Fibroblast of villous mesenchyme (primary cell): Measurements from ENCODE around the gene GPS1. TPM values are rescaled to one million over a fixed set of nuclear protein-coding genes. Genes with fewer than 3 reads are reported as not detected.

Experiments
- DNase-seq: peaks from one replicate; pipeline ENCODE4 v3.0.0-alpha.2; 2010; ENCODE audit warnings: low read depth
- H3K4me3 ChIP-seq: 2 replicates; pipeline ENCODE4 v1.5.1; 2011; ENCODE audit warnings: low read depth, mild to moderate bottlenecking, low read length
- total RNA-seq: library from RNA; depleted of rRNA; stranded (reverse); fragments of >200 nt; gene quantifications from 2 replicates; pipeline ENCODE4 v1.2.3, GENCODE V29; 2012
- TF ChIP-seq, protein P1 (sequence below): IDR thresholded peaks from 2 replicates; pipeline ENCODE4 v1.5.1; 2012; ENCODE audit warnings: low read depth, mild to moderate bottlenecking, low read length; ENCODE audit not compliant: insufficient read depth

Gene GPS1
- total RNA-seq, 1 donor = 104 TPM

GRCh38 chr17:82019690-82020571 lies 31.8 kb upstream of the GPS1 start:
- TF ChIP-seq, protein P1, sequence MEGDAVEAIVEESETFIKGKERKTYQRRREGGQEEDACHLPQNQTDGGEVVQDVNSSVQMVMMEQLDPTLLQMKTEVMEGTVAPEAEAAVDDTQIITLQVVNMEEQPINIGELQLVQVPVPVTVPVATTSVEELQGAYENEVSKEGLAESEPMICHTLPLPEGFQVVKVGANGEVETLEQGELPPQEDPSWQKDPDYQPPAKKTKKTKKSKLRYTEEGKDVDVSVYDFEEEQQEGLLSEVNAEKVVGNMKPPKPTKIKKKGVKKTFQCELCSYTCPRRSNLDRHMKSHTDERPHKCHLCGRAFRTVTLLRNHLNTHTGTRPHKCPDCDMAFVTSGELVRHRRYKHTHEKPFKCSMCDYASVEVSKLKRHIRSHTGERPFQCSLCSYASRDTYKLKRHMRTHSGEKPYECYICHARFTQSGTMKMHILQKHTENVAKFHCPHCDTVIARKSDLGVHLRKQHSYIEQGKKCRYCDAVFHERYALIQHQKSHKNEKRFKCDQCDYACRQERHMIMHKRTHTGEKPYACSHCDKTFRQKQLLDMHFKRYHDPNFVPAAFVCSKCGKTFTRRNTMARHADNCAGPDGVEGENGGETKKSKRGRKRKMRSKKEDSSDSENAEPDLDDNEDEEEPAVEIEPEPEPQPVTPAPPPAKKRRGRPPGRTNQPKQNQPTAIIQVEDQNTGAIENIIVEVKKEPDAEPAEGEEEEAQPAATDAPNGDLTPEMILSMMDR = peak; percentile 73
- no peak overlapping the region for H3K4me3 ChIP-seq
- peak; percentile 41 for DNase-seq

GRCh38 chr17:82020572-82021106 lies 31.1 kb upstream of the GPS1 start:
- TF ChIP-seq, protein P1 = no peak
- DNase-seq = no peak
- H3K4me3 ChIP-seq = no peak overlapping the region

- TF ChIP-seq, protein P1 = peak; percentile 81
- DNase-seq = peak; percentile 78
- H3K4me3 ChIP-seq = peak overlapping the region; percentile 83
Measured at GRCh38 chr17:82021107-82021899, 30.4 kb upstream of the GPS1 start.

GRCh38 chr17:82021900-82022309 lies 29.8 kb upstream of the GPS1 start:
- no peak for DNase-seq
- peak overlapping the region; percentile 83 for H3K4me3 ChIP-seq
- TF ChIP-seq, protein P1 = no peak

DNA sequence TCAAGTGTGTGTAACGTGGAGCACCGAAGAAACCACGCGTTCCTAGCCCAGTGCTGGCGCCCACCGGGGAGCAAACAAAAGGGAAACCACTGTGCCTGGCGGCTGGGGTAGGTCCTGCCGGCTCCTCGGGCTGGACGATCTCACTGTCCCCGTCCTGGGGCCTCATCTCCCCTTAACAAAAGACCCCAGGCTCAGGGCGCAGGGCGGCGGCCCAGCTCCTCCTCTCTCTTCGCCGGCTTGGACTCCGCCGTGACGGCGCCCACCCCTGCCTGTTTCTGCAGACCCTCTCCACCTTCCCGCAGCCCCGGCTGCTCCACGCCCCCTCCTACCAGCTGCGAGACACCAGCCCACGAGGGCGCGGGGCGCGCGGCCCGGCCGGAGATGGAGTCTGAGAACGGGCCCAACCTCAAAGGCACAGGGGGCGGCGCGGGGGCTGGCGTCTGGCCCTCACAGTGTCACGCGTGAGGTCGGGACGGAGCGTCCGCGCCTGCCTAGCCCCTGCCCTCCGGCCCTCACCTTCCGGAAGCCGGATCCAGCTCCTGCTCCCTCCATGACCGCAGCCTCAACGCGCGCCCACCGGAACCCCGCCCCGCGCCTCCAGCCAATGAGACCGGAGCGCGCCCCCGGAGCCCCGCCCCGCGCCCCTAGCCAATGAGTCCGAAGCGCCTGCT lies 29.3 kb upstream of the GPS1 start, which contains the start of gene CENPX:
TSS of gene CENPX (minus strand) at position 569 of the 671 bp plus-strand sequence. CDS start at position 552, 17 bp downstream.
- TF ChIP-seq, protein P1 = no peak
- peak within 1 kb of the TSS; percentile 83 for H3K4me3 ChIP-seq
- no peak for DNase-seq

- peak within 1 kb of the TSS; percentile 83 for H3K4me3 ChIP-seq
- peak; percentile 99 for DNase-seq
- TF ChIP-seq, protein P1 = no peak
Measured at GRCh38 chr17:82022981-82023446, 28.7 kb upstream of the GPS1 start, which contains the start of gene LRRC45. Gene LRRC45 (plus strand): TSS chr17:82023305. CDS start chr17:82023644, 339 bp downstream.
